Loucy (cell line): Measurements from ENCODE around the gene ACTR2.
A peak's percentile ranks its signal among the peaks of the same experiment; 100 is the strongest.

ENCODE experiments used
- H2AFZ ChIP-seq: fragments of 200-600 bp; sonication (generic); 2 replicates; pipeline ENCODE4 v1.6.0; 2016; ENCODE audit warnings: antibody characterized with exemption, mild to moderate bottlenecking, low read length, moderate library complexity
- H3F3A ChIP-seq: fragments of 200-600 bp; 2 replicates; pipeline ENCODE4 v1.6.0; 2016; ENCODE audit warnings: antibody characterized with exemption, low read depth, mild to moderate bottlenecking
- H3K27me3 ChIP-seq: fragments of 200-600 bp; sonication (generic); 2 replicates; pipeline ENCODE4 v1.6.1; 2014; ENCODE audit warnings: low read length, mild to moderate bottlenecking; ENCODE audit not compliant: insufficient read depth, poor library complexity, severe bottlenecking
- H3K36me3 ChIP-seq: fragments of 200-600 bp; sonication (generic); 2 replicates; pipeline ENCODE4 v1.6.1; 2016; ENCODE audit warnings: low read length; ENCODE audit not compliant: insufficient read depth
- H3K4me1 ChIP-seq: fragments of 200-600 bp; sonication (generic); 2 replicates; pipeline ENCODE4 v1.5.1; 2014; ENCODE audit warnings: low read length, mild to moderate bottlenecking; ENCODE audit not compliant: insufficient read depth, poor library complexity, severe bottlenecking
- H3K4me2 ChIP-seq: fragments of 200-600 bp; sonication (generic); 2 replicates; pipeline ENCODE4 v1.6.0; 2014; ENCODE audit warnings: antibody characterized with exemption, low read length, low read depth, mild to moderate bottlenecking; ENCODE audit not compliant: poor library complexity, severe bottlenecking
- H3K4me3 ChIP-seq: fragments of 200-600 bp; sonication (generic); 2 replicates; pipeline ENCODE4 v1.5.1; 2014; ENCODE audit warnings: low read length, mild to moderate bottlenecking, mixed read lengths; ENCODE audit not compliant: poor library complexity, severe bottlenecking
- H3K79me2 ChIP-seq: fragments of 200-600 bp; sonication (generic); 2 replicates; pipeline ENCODE4 v1.6.1; 2014; ENCODE audit warnings: low read length; ENCODE audit not compliant: insufficient read depth
- H3K9ac ChIP-seq: fragments of 200-600 bp; sonication (generic); 2 replicates; pipeline ENCODE4 v1.6.0; 2014; ENCODE audit warnings: mild to moderate bottlenecking, low read depth, low read length, moderate library complexity; ENCODE audit not compliant: poor library complexity, severe bottlenecking
- H3K9me2 ChIP-seq: fragments of 200-600 bp; sonication (generic); replicated peaks from 2 replicates; pipeline ENCODE4 v1.6.1; 2016; ENCODE audit warnings: low read depth, low read length, mixed read lengths
- H3K9me3 ChIP-seq: fragments of 200-600 bp; sonication (generic); 2 replicates; pipeline ENCODE4 v1.6.1; 2014; ENCODE audit warnings: mild to moderate bottlenecking, antibody characterized with exemption, low read length, low read depth; ENCODE audit not compliant: insufficient read depth
- H4K20me1 ChIP-seq: fragments of 200-600 bp; sonication (generic); 2 replicates; pipeline ENCODE4 v1.6.0; 2014; ENCODE audit warnings: antibody characterized with exemption, low read length, mild to moderate bottlenecking; ENCODE audit not compliant: insufficient read depth, poor library complexity, severe bottlenecking
- CTCF ChIP-seq: fragments of 200-600 bp; sonication (generic); conservative IDR thresholded peaks from 2 replicates; pipeline ENCODE4 v1.5.1; 2014; ENCODE audit warnings: mild to moderate bottlenecking, antibody characterized with exemption, low read length
- EZH2phosphoT487 ChIP-seq: fragments of 200-600 bp; IDR thresholded peaks from 2 replicates; pipeline ENCODE4 v1.6.1; 2018; ENCODE audit warnings: antibody characterized with exemption, mild to moderate bottlenecking, moderate library complexity, borderline replicate concordance

Gene ACTR2

DNA sequence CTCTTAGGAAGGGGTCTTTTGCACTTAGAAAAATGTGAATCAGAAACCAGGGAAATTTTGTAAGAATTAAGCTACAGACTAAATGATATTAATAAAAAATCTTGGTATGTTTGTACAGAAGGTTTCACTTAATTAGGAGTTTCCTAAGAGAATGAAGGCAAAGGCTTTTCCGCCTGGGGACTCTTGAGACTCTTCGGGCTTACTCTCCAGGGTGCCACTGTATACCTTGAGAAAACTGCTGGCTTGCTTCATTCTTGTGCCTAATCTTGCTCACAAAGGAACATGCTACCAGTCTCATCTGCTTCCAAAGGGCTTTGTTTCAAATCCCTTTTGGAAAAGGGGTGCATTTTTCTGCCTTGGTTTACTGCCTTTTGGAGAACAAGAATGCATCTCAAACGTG, 49.5 kb downstream of the ACTR2 start:
- Histone ChIP-seq H3K4me2 (no peak overlapping the region), H3K27me3 (no peaks in the 10 kb centered on the region), H4K20me1 (no peaks in the 10 kb centered on the region), H3K4me1 (peaks cover 9% of the 10 kb centered on the region), H3K79me2 (no peaks in the 10 kb centered on the region), H3F3A (no peaks in the 10 kb centered on the region), H3K9me3 (no peaks in the 10 kb centered on the region), H3K9me2 (no peaks in the 10 kb centered on the region), H3K4me3 (no peak overlapping the region), H3K9ac (no peak overlapping the region), H2AFZ (no peak overlapping the region), H3K36me3 (peaks cover 9% of the 10 kb centered on the region; the same call in 1 of the 2 replicates)
- TF ChIP-seq EZH2phosphoT487 (no peak), CTCF (no peak)

DNA sequence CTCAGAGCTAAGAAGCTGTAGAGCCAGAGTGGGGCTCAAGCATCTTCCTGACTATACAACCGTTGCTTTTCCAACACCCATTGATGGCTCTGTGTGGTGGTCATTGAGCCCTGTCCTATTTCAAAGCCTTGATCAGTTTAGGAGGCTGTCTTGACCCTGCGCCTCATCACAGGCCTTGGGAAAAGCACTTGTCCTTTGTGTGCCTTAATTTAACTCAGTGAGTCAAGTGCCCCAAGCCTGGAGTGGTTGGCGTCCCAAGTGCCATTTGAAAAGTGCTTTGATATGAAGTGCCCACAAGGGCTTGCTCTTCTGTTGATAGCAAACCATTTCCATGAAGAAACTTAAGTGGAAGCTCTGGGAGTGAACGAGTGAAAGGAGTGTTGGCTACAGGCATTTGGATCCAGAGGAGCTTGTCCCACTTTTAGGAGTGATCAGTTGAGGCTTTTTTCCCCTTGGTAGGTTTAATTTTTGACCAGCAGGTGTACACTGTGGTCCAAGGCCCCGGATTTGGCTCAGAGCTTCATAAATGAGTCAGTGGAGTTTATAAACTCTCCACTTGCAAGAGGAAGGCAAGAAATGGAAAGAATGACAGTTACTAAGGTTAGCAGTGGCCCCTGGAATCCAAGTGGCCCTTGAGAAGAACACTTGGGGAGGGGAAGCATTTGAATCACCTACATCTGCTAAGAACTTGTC, 50.3 kb downstream of the ACTR2 start:
- no peaks in the 10 kb centered on the region for H3F3A ChIP-seq
- no peaks in the 10 kb centered on the region for H4K20me1 ChIP-seq
- TF ChIP-seq CTCF (peak; percentile 26; the same call in 1 of the 2 replicates), EZH2phosphoT487 (no peak)
- no peak overlapping the region for H3K4me3 ChIP-seq
- H3K9ac ChIP-seq: no peak overlapping the region
- H3K9me2 ChIP-seq: no peaks in the 10 kb centered on the region
- H3K4me1 ChIP-seq: peaks cover 9% of the 10 kb centered on the region
- no peaks in the 10 kb centered on the region for H3K9me3 ChIP-seq
- H3K27me3 ChIP-seq: no peaks in the 10 kb centered on the region
- H3K4me2 ChIP-seq: no peak overlapping the region
- no peak overlapping the region for H2AFZ ChIP-seq
- no peaks in the 10 kb centered on the region for H3K79me2 ChIP-seq
- H3K36me3 ChIP-seq: peaks cover 1% of the 10 kb centered on the region; the same call in 1 of the 2 replicates

- no peaks in the 10 kb centered on the region for H3K9me3 ChIP-seq
- H3K4me1 ChIP-seq: peaks cover 9% of the 10 kb centered on the region
- no peaks in the 10 kb centered on the region for H3K79me2 ChIP-seq
- H3K9ac ChIP-seq: no peak overlapping the region
- no peaks in the 10 kb centered on the region for H4K20me1 ChIP-seq
- H3F3A ChIP-seq: no peaks in the 10 kb centered on the region
- no peak overlapping the region for H3K4me3 ChIP-seq
- H3K9me2 ChIP-seq: no peaks in the 10 kb centered on the region
- peak overlapping the region; percentile 20 for H3K4me2 ChIP-seq
- no peaks in the 10 kb centered on the region for H3K27me3 ChIP-seq
- TF ChIP-seq CTCF (no peak), EZH2phosphoT487 (no peak)
- no peaks in the 10 kb centered on the region for H3K36me3 ChIP-seq
- no peak overlapping the region for H2AFZ ChIP-seq
Observed at GRCh38 chr2:65278531-65278981, 50.9 kb downstream of the ACTR2 start.
